SJSA1 (cell line): ENCODE results near the gene EFL1. TPM values are rescaled to one million over a fixed set of nuclear protein-coding genes. Genes with fewer than 3 reads are reported as not detected.
"Not testable (repeated sequence)": the region's sequence is repeated elsewhere in the genome, so short reads cannot be mapped to it uniquely, and the experiment has no call there.

Experiments
- DNase-seq, 2 experiments: peaks; one replicate each; pipeline ENCODE4 v3.0.0-alpha.2; 2015 to 2020; ENCODE audit warnings: low spot score in 2 of 2, low read depth in 1 of 2
- H3K27ac ChIP-seq: fragments of 250-450 bp; sonication (Bioruptor Pico); 2 replicates; pipeline ENCODE4 v1.5.1; 2020; ENCODE audit warnings: mild to moderate bottlenecking, moderate library complexity
- H3K27me3 ChIP-seq: fragments of 250-450 bp; sonication (Bioruptor Pico); replicated peaks from 2 replicates; pipeline ENCODE4 v1.5.1; 2020; ENCODE audit warnings: mild to moderate bottlenecking, moderate library complexity
- H3K36me3 ChIP-seq: fragments of 250-450 bp; sonication (Bioruptor Pico); 2 replicates; pipeline ENCODE4 v1.5.1; 2020; ENCODE audit warnings: mild to moderate bottlenecking
- H3K4me1 ChIP-seq: fragments of 250-450 bp; sonication (Bioruptor Pico); replicated peaks from 2 replicates; pipeline ENCODE4 v1.6.1; 2021; ENCODE audit warnings: mild to moderate bottlenecking
- H3K4me3 ChIP-seq: fragments of 250-450 bp; sonication (Bioruptor Pico); 2 replicates; pipeline ENCODE4 v1.5.1; 2020; ENCODE audit warnings: mild to moderate bottlenecking
- H3K9me3 ChIP-seq: fragments of 250-450 bp; sonication (Bioruptor Pico); replicated peaks from 2 replicates; pipeline ENCODE4 v1.5.1; 2020; ENCODE audit warnings: mild to moderate bottlenecking
- total RNA-seq: library from RNA; depleted of rRNA; stranded (reverse); fragments of >200 nt; shearing (Covaris generic); gene quantifications from 2 replicates; pipeline ENCODE4 v1.2.3, GENCODE V29; 2014

Gene EFL1
- total RNA-seq, 1 experiment from 2014 or later, result 15.1 TPM

DNA sequence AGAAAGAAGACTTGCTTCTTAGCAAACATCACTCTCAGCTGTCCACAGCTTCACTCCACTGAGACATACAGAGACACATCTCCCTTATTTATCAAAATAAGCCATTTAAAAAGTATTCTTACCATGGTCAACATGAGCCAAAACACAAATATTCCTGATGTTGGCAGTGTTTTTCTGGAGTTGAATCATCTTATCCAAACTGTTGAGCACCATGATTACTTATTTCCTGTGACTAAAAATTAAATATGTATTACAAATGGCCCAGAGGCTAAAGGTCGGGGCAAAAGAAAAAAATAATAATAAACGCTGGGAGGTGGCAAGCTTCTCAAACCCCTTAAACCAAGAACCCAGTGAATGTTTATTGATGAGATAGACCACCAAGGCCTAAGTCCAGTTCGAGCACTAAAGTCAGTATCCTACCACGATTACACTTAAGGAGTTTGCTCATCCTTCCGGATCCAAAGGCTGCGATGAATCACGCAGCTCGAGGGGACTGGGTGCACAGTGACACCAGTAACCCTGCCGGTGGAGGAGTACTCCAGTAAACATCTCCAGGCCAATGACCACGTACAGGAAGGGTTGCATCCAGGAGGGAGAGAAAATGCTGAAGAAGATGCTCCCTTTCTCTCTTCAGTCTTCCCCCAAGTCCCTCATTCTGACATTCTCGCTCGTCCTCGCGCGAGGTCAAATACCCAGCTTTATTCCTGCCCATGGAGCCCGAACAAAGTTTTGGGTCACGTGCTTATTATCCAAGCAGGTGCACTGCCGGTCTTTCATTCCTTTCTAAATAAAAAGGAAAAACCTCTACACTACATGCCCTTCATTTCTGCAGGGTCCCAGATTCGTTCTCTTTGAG lies 740 bp downstream of the EFL1 start:
- peak; percentile 49 to 61 for DNase-seq
- H3K4me1 ChIP-seq, H3K27me3 ChIP-seq, H3K9me3 ChIP-seq: not testable (repeated sequence)
- peaks cover 18% of the 10 kb centered on the region for H3K36me3 ChIP-seq
- H3K4me3 ChIP-seq, result peak overlapping the region; percentile 84
- peak overlapping the region; percentile 49 for H3K27ac ChIP-seq

DNA sequence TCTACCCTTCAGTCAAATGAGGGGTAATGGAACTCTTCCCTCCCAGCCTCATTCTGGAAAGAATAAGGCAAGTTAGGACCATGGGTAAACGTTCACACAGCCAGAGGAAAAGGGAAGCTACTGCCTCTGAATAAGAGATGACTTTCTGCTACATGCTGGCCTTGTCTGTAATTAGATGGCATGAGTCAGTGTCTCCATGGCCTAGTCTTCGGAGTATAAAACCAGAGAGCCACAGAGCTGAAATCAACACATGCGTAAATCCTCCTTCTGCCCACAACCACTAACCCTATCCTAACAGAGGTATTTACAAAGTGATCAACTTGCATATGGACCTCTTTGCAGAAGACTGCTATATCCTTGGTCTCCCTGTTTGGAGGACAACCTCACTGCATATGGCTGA lies 14.3 kb downstream of the EFL1 start:
- H3K4me1 ChIP-seq, H3K27me3 ChIP-seq, H3K9me3 ChIP-seq, H3K36me3 ChIP-seq, DNase-seq, H3K4me3 ChIP-seq, H3K27ac ChIP-seq: not testable (repeated sequence)

DNA sequence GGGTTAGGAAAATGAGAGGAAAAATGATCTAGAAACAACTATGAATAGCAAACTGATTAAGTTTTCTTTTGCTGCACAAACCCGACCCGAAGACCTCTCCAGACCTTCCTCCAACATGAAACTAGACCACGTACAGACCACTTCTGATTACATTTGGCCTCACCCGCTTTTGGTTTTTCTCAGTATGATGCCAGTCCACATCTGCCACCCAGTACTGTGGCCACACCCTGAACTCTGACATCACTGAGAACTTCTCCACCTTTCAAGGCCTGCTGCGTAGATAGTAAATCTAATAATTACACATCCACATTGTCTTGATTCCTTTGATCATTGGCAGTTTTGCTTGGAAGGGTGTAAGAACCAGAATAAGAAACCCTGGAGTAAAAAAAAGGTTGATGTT lies 16.6 kb downstream of the EFL1 start:
- not testable (repeated sequence) for H3K4me3 ChIP-seq, H3K4me1 ChIP-seq, H3K9me3 ChIP-seq, H3K27me3 ChIP-seq, H3K27ac ChIP-seq, DNase-seq, H3K36me3 ChIP-seq

GRCh38 chr15:82243644-82244043 lies 18.9 kb downstream of the EFL1 start:
- H3K27me3 ChIP-seq, H3K4me1 ChIP-seq, DNase-seq, H3K27ac ChIP-seq, H3K4me3 ChIP-seq, H3K36me3 ChIP-seq, H3K9me3 ChIP-seq: not testable (repeated sequence)

GRCh38 chr15:82241836-82242499 lies 20.6 kb downstream of the EFL1 start:
- DNase-seq, H3K36me3 ChIP-seq, H3K4me1 ChIP-seq, H3K4me3 ChIP-seq, H3K27me3 ChIP-seq, H3K9me3 ChIP-seq, H3K27ac ChIP-seq: not testable (repeated sequence)

- DNase-seq, result no peak
- peaks cover 7% of the 10 kb centered on the region for H3K36me3 ChIP-seq
- no peak overlapping the region for H3K27ac ChIP-seq
- no peaks in the 10 kb centered on the region for H3K27me3 ChIP-seq
- no peak overlapping the region for H3K4me3 ChIP-seq
- no peaks in the 10 kb centered on the region for H3K9me3 ChIP-seq
- no peaks in the 10 kb centered on the region for H3K4me1 ChIP-seq
Observed at GRCh38 chr15:82239685-82240391, 22.7 kb downstream of the EFL1 start.

DNA sequence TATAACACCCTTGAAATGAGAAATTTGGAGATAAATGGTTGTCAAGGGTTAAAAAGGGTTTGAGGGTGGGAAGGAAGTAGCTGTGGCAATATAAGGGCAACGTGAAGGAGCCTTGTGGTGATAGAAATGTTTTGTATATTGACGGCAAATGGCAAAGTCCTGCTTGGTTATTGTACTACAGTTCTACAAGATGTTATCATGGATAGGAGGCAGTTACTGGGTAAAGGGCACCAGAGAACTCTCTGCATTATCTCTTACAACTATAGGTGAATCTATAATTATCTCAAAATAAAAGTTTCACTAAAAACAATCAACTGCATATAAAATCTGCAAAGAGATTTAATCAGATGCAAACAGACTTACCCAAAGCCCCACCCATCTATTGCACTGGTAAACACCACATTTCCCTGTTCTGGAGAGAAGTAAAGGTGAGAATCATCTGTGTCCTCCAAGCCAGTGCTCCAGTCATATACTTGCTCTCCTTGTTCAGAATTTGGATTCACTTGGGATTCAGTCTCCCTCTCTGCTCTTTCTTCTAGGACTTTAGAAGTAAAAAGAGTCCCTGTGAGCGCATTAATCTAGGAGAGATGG lies 24.5 kb downstream of the EFL1 start:
- not testable (repeated sequence) for H3K4me1 ChIP-seq, DNase-seq, H3K27ac ChIP-seq, H3K36me3 ChIP-seq, H3K27me3 ChIP-seq, H3K9me3 ChIP-seq, H3K4me3 ChIP-seq

DNA sequence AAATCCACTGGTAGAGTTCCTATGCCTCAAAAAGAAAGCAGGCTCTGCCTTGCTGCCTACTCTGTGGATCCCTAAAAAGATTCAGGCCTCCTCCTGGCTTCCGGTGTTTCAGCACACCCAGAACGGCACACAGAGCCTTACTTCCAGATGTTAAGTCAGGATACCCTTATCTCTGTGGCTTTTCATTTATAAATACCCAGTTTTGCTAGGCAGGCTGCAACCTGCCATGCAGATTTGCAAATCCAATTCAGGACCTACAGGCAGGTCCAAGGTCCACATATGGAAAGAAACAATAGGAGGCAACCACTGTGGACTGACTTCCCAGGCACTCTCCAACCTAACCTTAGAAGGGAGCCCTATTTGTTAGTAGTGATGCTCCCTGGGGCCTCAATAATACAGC lies 30.7 kb downstream of the EFL1 start:
- Histone ChIP-seq H3K27ac (no peak overlapping the region), H3K27me3 (no peaks in the 10 kb centered on the region), H3K9me3 (no peaks in the 10 kb centered on the region), H3K4me3 (no peak overlapping the region), H3K4me1 (no peaks in the 10 kb centered on the region), H3K36me3 (no peaks in the 10 kb centered on the region; the same call in 1 of the 2 replicates)
- no peak for DNase-seq

GRCh38 chr15:82231233-82231632 lies 31.3 kb downstream of the EFL1 start:
- Histone ChIP-seq H3K36me3 (no peaks in the 10 kb centered on the region; the same call in 1 of the 2 replicates), H3K9me3 (no peaks in the 10 kb centered on the region), H3K4me1 (no peaks in the 10 kb centered on the region), H3K27ac (no peak overlapping the region), H3K4me3 (no peak overlapping the region), H3K27me3 (no peaks in the 10 kb centered on the region)
- no peak for DNase-seq

- H3K4me1 ChIP-seq, result no peaks in the 10 kb centered on the region
- no peak overlapping the region for H3K4me3 ChIP-seq
- H3K27ac ChIP-seq, result no peak overlapping the region
- H3K27me3 ChIP-seq, result no peaks in the 10 kb centered on the region
- H3K9me3 ChIP-seq, result no peaks in the 10 kb centered on the region
- H3K36me3 ChIP-seq, result no peaks in the 10 kb centered on the region; the same call in 1 of the 2 replicates
- no peak for DNase-seq
Observed at GRCh38 chr15:82228750-82229149, 33.8 kb downstream of the EFL1 start.

- not testable (repeated sequence) for H3K4me1 ChIP-seq, H3K4me3 ChIP-seq, DNase-seq
Observed at GRCh38 chr15:82221535-82221934, 41.0 kb downstream of the EFL1 start.

DNA sequence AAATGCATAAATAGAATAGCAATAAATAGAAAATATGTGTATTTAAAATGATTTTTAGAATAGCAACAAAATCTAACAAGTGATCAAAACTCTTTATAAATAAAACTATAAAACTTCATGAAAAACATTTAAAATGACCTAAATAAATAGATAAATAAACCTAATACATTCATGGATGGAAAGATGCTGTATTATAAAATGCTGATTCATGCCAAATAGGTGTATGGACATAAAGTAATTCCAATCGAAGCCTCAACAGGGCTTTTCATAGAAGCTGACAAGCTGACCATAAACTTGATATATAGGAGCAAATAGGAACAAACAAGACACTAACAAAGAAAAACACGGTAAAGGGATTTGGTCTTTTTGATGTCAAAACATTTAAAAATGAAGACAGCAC lies 46.4 kb downstream of the EFL1 start:
- DNase-seq, H3K36me3 ChIP-seq, H3K4me3 ChIP-seq, H3K27ac ChIP-seq, H3K27me3 ChIP-seq, H3K4me1 ChIP-seq, H3K9me3 ChIP-seq: not testable (repeated sequence)

More at GRCh38 chr15:82221535-82221934, 41.0 kb downstream of the EFL1 start:
- not testable (repeated sequence) for H3K9me3 ChIP-seq, H3K27ac ChIP-seq, H3K36me3 ChIP-seq, H3K27me3 ChIP-seq

- not testable (repeated sequence) for H3K27me3 ChIP-seq, DNase-seq, H3K4me1 ChIP-seq, H3K27ac ChIP-seq, H3K4me3 ChIP-seq, H3K9me3 ChIP-seq, H3K36me3 ChIP-seq
Observed at GRCh38 chr15:82212201-82212600, 50.3 kb downstream of the EFL1 start.
